ENCODE results near the gene WNT4. TPM values are rescaled to one million over a fixed set of nuclear protein-coding genes. Genes with fewer than 3 reads are reported as not detected.

Gene WNT4
- total RNA-seq, 1 donor from 2014 or later = not detected

DNA sequence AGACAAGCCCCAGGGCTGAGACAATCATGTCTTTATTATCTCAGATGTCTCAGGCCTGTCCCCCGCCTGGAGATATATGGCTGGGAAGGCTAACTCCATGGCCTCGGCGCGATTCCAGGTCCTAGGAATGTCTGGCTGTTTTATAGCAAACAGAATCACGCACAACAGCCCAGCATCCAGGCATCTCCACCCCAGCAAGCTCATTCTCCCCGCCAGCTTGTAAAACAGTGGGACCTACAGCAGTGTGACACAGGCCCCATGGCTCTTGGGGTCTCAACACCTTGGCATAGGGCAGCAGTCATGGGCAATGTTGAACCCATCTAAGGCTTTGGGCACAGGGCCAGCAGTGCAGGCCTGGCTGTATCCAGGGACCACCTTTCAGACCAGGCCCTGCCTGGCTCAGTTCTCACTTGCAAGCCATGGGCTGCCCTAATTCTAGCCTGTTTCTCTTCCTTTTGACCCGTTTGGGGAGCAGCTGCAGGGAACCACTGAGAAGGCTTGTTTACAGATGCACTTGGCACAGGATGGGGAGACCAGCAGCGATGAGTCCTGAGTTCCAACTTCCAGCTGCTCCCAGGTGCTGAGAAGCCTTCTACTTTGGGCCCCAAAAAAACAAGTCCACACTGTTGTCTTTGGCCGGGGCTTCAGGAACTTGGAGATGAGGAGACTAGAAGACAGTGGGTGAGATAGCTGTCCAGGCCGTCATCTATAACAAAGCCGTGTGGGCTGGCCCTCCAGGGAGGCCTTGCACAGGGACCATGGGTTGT is 34.4 kb downstream of the WNT4 start:
- intact Hi-C loops (cut with micrococcal nuclease) = no loop called here
- H3K4me1 Mint-ChIP-seq (ENCODE audit: low read depth) = peaks cover 30% of the 10 kb centered on the region
- no peaks in the 10 kb centered on the region for H3K27me3 Mint-ChIP-seq (ENCODE audit: insufficient read depth)
- DNase-seq (ENCODE audit: low spot score) = no peak
- peak overlapping the region; percentile 10 for H3K27ac Mint-ChIP-seq
- no peaks in the 10 kb centered on the region for H3K9me3 Mint-ChIP-seq
- H3K4me3 Mint-ChIP-seq = no peak overlapping the region
- H3K36me3 Mint-ChIP-seq (ENCODE audit: low read depth) = peaks cover 44% of the 10 kb centered on the region

DNA sequence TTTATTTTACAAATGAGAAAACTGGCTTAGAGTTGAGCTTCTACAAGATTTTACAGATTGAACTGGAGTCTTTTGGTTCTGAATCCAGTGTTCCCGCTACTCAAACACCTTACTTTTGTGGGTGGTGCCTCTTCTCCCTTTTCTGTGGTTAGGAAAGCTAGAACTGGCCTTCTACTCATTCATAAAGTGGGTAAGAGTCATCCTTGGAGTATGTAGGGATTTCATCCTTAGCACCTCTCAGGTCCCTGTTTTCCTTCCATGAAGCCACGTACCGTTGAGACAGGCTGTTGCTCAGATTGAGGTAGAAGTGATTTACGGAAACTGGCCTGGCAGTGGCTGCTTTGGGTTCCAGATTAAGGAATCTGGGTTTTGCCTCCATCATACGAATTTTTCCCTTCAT is 35.8 kb downstream of the WNT4 start:
- intact Hi-C loops (cut with micrococcal nuclease) = no loop called here
- Mint-ChIP-seq H3K9me3 (no peaks in the 10 kb centered on the region), H3K27ac (no peak overlapping the region), H3K4me1 (ENCODE audit: low read depth) (peaks cover 44% of the 10 kb centered on the region), H3K36me3 (ENCODE audit: low read depth) (peaks cover 39% of the 10 kb centered on the region), H3K27me3 (ENCODE audit: insufficient read depth) (no peaks in the 10 kb centered on the region), H3K4me3 (no peak overlapping the region)
- no peak for DNase-seq (ENCODE audit: low spot score)

DNA sequence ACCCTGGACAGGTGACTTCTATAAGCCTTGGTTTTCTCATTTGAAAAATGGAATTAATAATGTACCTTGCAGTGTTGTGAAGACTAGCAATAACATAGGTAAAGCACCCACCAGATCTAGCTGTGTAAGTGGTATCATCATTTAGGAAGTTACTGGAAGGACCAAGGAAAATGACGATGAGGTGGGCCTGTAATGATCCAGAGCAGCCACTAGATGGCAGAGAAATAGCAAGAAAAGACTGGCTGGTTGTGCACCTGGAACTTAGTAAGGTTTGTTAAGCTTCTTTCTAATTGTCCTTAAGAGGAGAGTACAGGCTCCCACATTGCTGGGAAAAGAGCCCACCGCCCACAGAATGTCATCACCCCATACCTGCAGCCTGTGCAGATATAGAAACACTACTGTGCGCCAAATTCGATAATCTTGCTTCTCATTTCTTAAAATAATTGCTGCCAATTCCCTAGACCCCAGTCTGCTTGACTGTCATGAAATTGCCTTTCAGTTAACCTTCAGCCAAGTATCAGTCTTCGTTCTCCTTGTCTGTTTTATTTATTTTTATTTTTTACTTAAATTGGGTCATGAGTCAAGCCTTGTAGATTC is 37.2 kb downstream of the WNT4 start:
- peaks cover 35% of the 10 kb centered on the region for H3K36me3 Mint-ChIP-seq (ENCODE audit: low read depth)
- peaks cover 50% of the 10 kb centered on the region for H3K4me1 Mint-ChIP-seq (ENCODE audit: low read depth)
- H3K4me3 Mint-ChIP-seq = no peak overlapping the region
- no peak for DNase-seq (ENCODE audit: low spot score)
- peak overlapping the region; percentile 89 for H3K27ac Mint-ChIP-seq
- no peaks in the 10 kb centered on the region for H3K9me3 Mint-ChIP-seq
- H3K27me3 Mint-ChIP-seq (ENCODE audit: insufficient read depth) = no peaks in the 10 kb centered on the region
- intact Hi-C loops (cut with micrococcal nuclease) = loop anchor here (1.0 to 2.0 kb wide), 4 partner anchors 13 to 311 kb away; no protein-coding TSS in a partner anchor

DNA sequence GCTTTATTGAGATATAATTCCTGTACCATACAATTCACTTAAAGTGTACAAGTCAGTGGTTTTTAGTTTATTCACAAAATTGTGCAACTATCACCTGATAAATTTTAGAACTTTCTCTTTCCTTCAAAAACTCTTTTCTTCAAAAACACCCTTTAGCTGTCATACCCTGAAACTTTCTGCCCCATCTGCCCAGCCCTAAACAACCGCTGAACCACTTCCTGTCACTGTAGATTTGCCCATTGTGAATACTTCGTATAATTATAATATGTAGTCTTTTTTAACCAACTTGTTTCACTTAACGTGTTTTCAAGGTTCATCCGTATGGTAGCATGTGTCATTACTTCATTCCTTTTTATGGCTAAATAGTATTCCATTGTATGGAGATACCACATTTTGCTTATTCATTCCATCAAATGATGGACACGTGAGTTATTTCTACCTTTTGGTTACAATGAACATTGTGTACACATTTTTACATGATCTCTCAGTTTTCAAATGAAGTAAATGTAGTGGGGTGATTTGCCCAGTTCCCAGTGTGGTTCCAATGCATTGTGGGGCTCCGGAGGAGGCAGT is 37.9 kb downstream of the WNT4 start:
- peak overlapping the region; percentile 89 for H3K27ac Mint-ChIP-seq
- no peaks in the 10 kb centered on the region for H3K9me3 Mint-ChIP-seq
- H3K4me3 Mint-ChIP-seq = peak overlapping the region; percentile 8
- H3K27me3 Mint-ChIP-seq (ENCODE audit: insufficient read depth) = no peaks in the 10 kb centered on the region
- H3K4me1 Mint-ChIP-seq (ENCODE audit: low read depth) = peaks cover 57% of the 10 kb centered on the region
- H3K36me3 Mint-ChIP-seq (ENCODE audit: low read depth) = peaks cover 37% of the 10 kb centered on the region
- peak; percentile 36 for DNase-seq (ENCODE audit: low spot score)
- intact Hi-C loops (cut with micrococcal nuclease) = loop anchor here (1.0 to 2.0 kb wide), 4 partner anchors 13 to 311 kb away; no protein-coding TSS in a partner anchor

DNA sequence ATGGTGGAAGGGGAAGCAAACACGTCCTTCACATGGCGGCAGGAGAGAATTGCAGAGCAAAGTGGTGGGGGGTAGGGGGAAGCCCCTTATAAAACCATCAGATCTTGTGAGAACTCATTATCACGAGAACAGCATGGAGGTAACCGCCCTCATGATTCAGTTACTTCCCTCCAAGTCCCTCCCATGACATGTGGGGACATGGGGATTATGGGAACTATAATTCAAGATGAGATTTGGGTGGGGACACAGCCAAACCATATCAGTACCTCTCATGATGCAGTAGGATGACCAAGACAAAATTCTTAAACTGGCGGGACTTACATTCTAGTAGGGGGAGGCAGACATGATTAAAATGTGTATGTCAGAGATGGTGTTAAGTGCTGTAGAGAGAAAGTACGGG is 38.8 kb downstream of the WNT4 start:
- DNase-seq (ENCODE audit: low spot score) = no peak
- H3K27me3 Mint-ChIP-seq (ENCODE audit: insufficient read depth) = no peaks in the 10 kb centered on the region
- no peaks in the 10 kb centered on the region for H3K9me3 Mint-ChIP-seq
- peaks cover 63% of the 10 kb centered on the region for H3K4me1 Mint-ChIP-seq (ENCODE audit: low read depth)
- peak overlapping the region; percentile 41 for H3K4me3 Mint-ChIP-seq
- intact Hi-C loops (cut with micrococcal nuclease) = loop anchor here (2.0 kb wide), 1 partner anchor 79 kb away; no protein-coding TSS in a partner anchor
- peak overlapping the region; percentile 89 for H3K27ac Mint-ChIP-seq
- peaks cover 38% of the 10 kb centered on the region for H3K36me3 Mint-ChIP-seq (ENCODE audit: low read depth)

DNA sequence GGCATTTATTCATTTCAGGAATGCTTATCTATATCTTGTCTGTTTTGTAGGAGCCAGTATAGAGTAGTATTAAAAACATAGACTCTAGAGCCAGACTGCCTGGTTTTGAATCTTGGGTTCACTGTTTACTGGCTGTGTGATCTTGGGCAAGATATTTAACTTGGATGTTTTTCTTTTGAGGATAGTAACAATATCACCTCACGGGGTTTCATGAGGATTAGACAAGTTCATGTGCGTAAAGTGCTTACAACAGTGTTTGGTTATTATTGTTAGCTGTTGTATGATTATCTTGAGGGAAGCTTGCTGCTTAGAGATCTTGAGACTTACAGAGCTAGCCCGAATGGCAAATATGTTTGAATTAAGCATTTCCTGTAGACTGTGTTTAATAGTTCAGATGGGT is 40.2 kb downstream of the WNT4 start:
- H3K9me3 Mint-ChIP-seq = no peaks in the 10 kb centered on the region
- no peak for DNase-seq (ENCODE audit: low spot score)
- H3K4me1 Mint-ChIP-seq (ENCODE audit: low read depth) = peaks cover 60% of the 10 kb centered on the region
- H3K27ac Mint-ChIP-seq = no peak overlapping the region
- H3K4me3 Mint-ChIP-seq = no peak overlapping the region
- intact Hi-C loops (cut with micrococcal nuclease) = no loop called here
- no peaks in the 10 kb centered on the region for H3K27me3 Mint-ChIP-seq (ENCODE audit: insufficient read depth)
- H3K36me3 Mint-ChIP-seq (ENCODE audit: low read depth) = peaks cover 37% of the 10 kb centered on the region

DNA sequence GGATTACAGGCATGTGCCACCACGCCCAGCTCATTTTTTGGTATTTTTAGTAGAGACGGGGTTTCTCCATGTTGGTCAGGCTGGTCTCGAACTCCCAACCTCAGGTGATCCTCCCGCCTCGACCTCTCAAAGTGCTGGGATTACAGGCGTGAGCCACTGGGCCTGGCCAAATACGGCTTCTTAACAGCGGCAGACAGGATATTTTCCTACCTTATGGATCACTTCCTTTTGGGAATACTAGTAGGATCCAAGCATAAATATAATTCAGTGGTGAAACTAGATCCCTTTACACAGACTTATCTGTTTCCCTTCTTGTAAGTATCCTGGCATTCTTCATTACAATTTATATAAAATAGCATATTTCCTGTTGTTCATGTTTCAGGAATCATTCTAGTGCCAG is 40.9 kb downstream of the WNT4 start:
- H3K27ac Mint-ChIP-seq = no peak overlapping the region
- H3K36me3 Mint-ChIP-seq (ENCODE audit: low read depth) = peaks cover 41% of the 10 kb centered on the region
- no peak for DNase-seq (ENCODE audit: low spot score)
- intact Hi-C loops (cut with micrococcal nuclease) = no loop called here
- no peaks in the 10 kb centered on the region for H3K9me3 Mint-ChIP-seq
- no peak overlapping the region for H3K4me3 Mint-ChIP-seq
- no peaks in the 10 kb centered on the region for H3K27me3 Mint-ChIP-seq (ENCODE audit: insufficient read depth)
- H3K4me1 Mint-ChIP-seq (ENCODE audit: low read depth) = peaks cover 60% of the 10 kb centered on the region

DNA sequence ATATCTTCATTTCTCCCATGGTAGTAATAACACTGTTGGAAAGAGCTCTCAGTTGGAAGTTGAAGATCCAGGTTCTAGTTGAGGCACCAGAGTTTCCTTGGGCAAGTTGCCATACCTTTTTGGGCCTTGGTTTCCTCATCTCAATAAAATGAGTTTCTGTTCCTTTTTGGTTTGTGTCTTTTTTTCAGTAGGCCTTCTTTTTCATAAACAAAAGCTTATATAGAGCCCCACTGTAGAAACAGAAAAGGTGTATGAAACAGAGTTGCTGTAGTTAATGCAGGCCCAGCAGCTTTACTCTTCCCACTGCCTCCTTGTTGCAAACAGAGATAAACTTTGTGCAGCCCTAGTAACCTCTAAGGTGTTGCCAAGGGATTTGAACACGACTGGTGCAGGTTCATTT is 41.7 kb downstream of the WNT4 start:
- Mint-ChIP-seq H3K27me3 (ENCODE audit: insufficient read depth) (no peaks in the 10 kb centered on the region), H3K4me3 (no peak overlapping the region), H3K27ac (peak overlapping the region; percentile 46), H3K4me1 (ENCODE audit: low read depth) (peaks cover 60% of the 10 kb centered on the region), H3K9me3 (no peaks in the 10 kb centered on the region), H3K36me3 (ENCODE audit: low read depth) (peaks cover 47% of the 10 kb centered on the region)
- no peak for DNase-seq (ENCODE audit: low spot score)
- intact Hi-C loops (cut with micrococcal nuclease) = no loop called here

DNA sequence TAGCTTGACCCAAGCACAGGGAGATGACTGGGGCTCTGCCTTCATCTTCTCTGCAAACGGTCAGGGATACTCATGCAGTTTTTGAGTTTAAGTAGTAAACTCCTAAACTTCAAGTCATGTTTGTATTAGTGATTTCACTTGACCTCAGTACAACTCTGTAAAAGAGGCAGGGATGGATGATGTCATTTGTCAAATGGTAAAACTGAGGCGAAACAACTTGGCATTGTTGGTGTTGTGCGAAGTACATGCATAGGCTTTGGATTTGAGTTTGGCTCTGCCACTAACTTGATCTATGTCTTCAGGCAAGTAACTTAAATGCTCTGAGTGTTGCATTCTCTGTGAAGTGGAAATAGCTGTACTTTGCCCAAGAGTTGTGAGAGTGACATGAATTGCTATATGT is 42.7 kb downstream of the WNT4 start:
- no peaks in the 10 kb centered on the region for H3K9me3 Mint-ChIP-seq
- H3K36me3 Mint-ChIP-seq (ENCODE audit: low read depth) = peaks cover 41% of the 10 kb centered on the region
- intact Hi-C loops (cut with micrococcal nuclease) = no loop called here
- H3K27ac Mint-ChIP-seq = no peak overlapping the region
- H3K4me3 Mint-ChIP-seq = no peak overlapping the region
- peaks cover 52% of the 10 kb centered on the region for H3K4me1 Mint-ChIP-seq (ENCODE audit: low read depth)
- H3K27me3 Mint-ChIP-seq (ENCODE audit: insufficient read depth) = no peaks in the 10 kb centered on the region
- DNase-seq (ENCODE audit: low spot score) = no peak

DNA sequence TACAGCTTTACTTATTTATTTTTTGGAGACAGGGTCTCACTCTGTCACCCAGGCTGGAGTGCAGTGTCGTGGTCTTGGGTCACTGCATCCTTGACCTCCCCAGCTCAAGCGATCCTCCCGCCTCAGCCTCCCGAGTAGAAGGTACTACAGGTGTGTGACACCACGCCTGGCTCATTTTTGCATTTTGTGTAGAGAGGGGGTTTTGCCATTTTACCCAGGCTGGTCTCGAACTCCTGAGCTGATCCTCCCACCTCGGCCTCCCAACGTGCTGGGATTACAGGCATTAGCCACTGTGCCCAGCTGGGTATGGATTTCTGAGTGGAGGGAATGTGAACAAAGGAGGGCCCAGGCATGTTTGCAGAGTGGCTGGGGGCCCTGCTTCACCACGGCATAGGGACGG is 44.1 kb downstream of the WNT4 start:
- no peak for DNase-seq (ENCODE audit: low spot score)
- Mint-ChIP-seq H3K4me3 (no peak overlapping the region), H3K4me1 (ENCODE audit: low read depth) (peaks cover 47% of the 10 kb centered on the region), H3K9me3 (no peaks in the 10 kb centered on the region), H3K27ac (no peak overlapping the region), H3K27me3 (ENCODE audit: insufficient read depth) (no peaks in the 10 kb centered on the region), H3K36me3 (ENCODE audit: low read depth) (peaks cover 37% of the 10 kb centered on the region)
- intact Hi-C loops (cut with micrococcal nuclease) = no loop called here

DNA sequence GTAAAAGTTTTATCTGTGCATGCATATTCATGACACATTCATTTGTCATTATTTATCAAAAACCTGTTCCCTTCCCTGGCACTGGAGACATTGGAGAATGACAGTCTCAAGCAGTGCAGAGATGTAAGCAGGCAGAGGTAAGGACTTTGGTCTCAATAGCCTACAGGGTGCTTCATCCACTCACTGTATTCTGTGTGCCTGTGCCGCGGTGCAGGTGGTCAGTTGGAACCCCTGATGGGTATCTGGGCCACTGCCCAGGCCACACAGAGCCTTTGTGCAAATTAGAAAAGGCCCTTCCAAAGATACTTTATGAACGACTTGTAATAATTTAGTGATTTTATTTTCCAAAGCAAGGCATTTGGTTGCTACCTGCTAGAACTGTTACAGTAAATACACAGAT is 46.4 kb downstream of the WNT4 start:
- Mint-ChIP-seq H3K27me3 (ENCODE audit: insufficient read depth) (no peaks in the 10 kb centered on the region), H3K36me3 (ENCODE audit: low read depth) (peaks cover 44% of the 10 kb centered on the region), H3K4me1 (ENCODE audit: low read depth) (peaks cover 50% of the 10 kb centered on the region), H3K4me3 (no peak overlapping the region), H3K27ac (no peak overlapping the region), H3K9me3 (no peaks in the 10 kb centered on the region)
- intact Hi-C loops (cut with micrococcal nuclease) = no loop called here
- DNase-seq (ENCODE audit: low spot score) = no peak

DNA sequence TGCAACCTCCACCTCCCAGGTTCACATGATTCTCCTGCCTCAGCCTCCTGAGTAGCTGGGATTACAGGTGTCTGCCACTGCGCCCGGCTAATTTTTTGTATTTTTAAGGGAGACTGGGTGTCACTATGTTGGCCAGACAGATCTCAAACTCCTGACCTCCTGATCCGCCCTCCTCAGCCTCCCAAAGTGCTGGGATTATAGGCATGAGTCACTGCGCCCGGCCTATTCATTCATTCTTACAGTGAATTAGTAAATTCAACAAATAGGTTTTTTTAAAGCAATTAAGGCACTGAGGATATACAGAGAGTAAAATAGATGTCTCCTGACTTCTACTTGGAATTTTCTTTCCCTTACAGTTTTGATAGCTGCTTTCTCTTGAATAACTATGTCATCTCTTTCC is 46.9 kb downstream of the WNT4 start:
- H3K4me3 Mint-ChIP-seq = no peak overlapping the region
- intact Hi-C loops (cut with micrococcal nuclease) = no loop called here
- DNase-seq (ENCODE audit: low spot score) = no peak
- no peaks in the 10 kb centered on the region for H3K9me3 Mint-ChIP-seq
- peaks cover 44% of the 10 kb centered on the region for H3K36me3 Mint-ChIP-seq (ENCODE audit: low read depth)
- H3K27me3 Mint-ChIP-seq (ENCODE audit: insufficient read depth) = no peaks in the 10 kb centered on the region
- peaks cover 50% of the 10 kb centered on the region for H3K4me1 Mint-ChIP-seq (ENCODE audit: low read depth)
- H3K27ac Mint-ChIP-seq = no peak overlapping the region

DNA sequence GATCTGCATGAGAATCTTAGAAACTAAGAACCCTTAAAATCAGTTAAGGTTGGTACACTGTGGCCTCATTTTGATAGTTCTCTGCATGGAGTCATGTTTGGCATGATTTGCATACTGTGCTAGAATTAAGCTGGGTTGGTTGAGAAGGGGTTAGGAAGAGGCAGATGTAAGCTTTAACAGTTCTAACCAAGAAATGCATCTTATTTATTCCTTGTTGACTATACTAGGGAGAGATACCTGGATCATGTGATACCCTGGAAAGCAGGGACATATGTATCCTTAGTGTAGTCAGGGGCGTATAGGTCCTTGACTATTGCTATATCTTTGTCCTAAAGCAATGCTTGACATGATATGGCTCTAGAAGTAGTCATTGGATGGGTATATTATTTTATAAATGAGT is 49.4 kb downstream of the WNT4 start:
- Mint-ChIP-seq H3K4me3 (no peak overlapping the region), H3K4me1 (ENCODE audit: low read depth) (peaks cover 56% of the 10 kb centered on the region), H3K36me3 (ENCODE audit: low read depth) (peaks cover 56% of the 10 kb centered on the region), H3K27ac (no peak overlapping the region), H3K27me3 (ENCODE audit: insufficient read depth) (no peaks in the 10 kb centered on the region), H3K9me3 (no peaks in the 10 kb centered on the region)
- intact Hi-C loops (cut with micrococcal nuclease) = loop anchor here (2.0 kb wide), 1 partner anchor 69 kb away; no protein-coding TSS in a partner anchor
- DNase-seq (ENCODE audit: low spot score) = no peak

All from activated T-helper 1 cell treated with anti-CD3 and anti-CD28 coated beads, Interleukin-12 subunit alpha, Interleukin-12 subunit beta, Interleukin-2, Interleukin-4 antibody, amounts not matched to agents 30 ng/mL and 10 ng/mL and 1 ng/mL, durations not matched to agents 14 hours and 24 hours and 36 hours (primary cell).